Endothelial cell of umbilical vein (primary cell): ENCODE results near the gene MAN1A2. TPM values are rescaled to one million over a fixed set of nuclear protein-coding genes. Genes with fewer than 3 reads are reported as not detected.

Experiments used
- BruUV-seq: library from RNA; stranded (reverse); fragments of 400-500 nt; replicated peaks from 2 replicates; lab custom pipeline; 2021; lab: Mats Ljungman, UMichigan
- CTCF ChIA-PET: fragments of 300-600, 350-600 bp; sonication (Branson Sonifier 250); formaldehyde crosslinking; loops from one replicate; lab custom pipeline; 2021; ENCODE audit warnings: antibody characterized with exemption, inconsistent platforms; lab: Charles Lee
- POLR2A ChIA-PET: fragments of 300-600, 350-600 bp; sonication (Branson Sonifier 250); formaldehyde crosslinking; loops from one replicate; lab custom pipeline; 2021; ENCODE audit warnings: antibody characterized with exemption, inconsistent platforms; lab: Charles Lee
- DNase-seq: peaks from one replicate; pipeline ENCODE4 v3.0.0-alpha.2; 2011; ENCODE audit warnings: low read depth, low spot score
- FAIRE-seq: peaks from 2 replicates; lab custom pipeline; 2011; peaks lifted over from hg19 to GRCh38; lab: Jason Lieb, UNC
- H2AFZ ChIP-seq: 2 replicates; pipeline ENCODE4 v1.6.0; 2012; ENCODE audit warnings: low read depth, low read length, control low read depth, inconsistent platforms
- H3K27ac ChIP-seq: 2 replicates; pipeline ENCODE4 v1.5.1; 2011; ENCODE audit warnings: low read depth, mild to moderate bottlenecking, control low read depth, low read length, moderate library complexity; ENCODE audit not compliant: insufficient read depth
- H3K27me3 ChIP-seq, 2 experiments: 2 replicates each; pipeline versions ENCODE4 v1.6.0 to v1.6.1; 2011; ENCODE audit warnings: low read length in 2 of 2, mixed read lengths in 1 of 2; ENCODE audit not compliant: control insufficient read depth in 2 of 2, insufficient read depth in 2 of 2
- H3K36me3 ChIP-seq, 2 experiments: 2 replicates in 1 of 2; 3 replicates in 1 of 2; pipeline ENCODE4 v1.5.1; 2011; ENCODE audit warnings: low read length in 2 of 2, mild to moderate bottlenecking in 1 of 2, moderate library complexity in 1 of 2; ENCODE audit not compliant: control insufficient read depth in 2 of 2, insufficient read depth in 2 of 2; ENCODE audit errors: extremely low read depth in 1 of 2
- H3K4me1 ChIP-seq: 3 replicates; pipeline ENCODE4 v1.5.1; 2011; ENCODE audit warnings: mild to moderate bottlenecking, low read length; ENCODE audit not compliant: control insufficient read depth, insufficient read depth; ENCODE audit errors: extremely low read depth
- H3K4me2 ChIP-seq: 2 replicates; pipeline ENCODE4 v1.6.1; 2011; ENCODE audit warnings: low read length, control low read depth, mixed read lengths; ENCODE audit not compliant: insufficient read depth
- H3K4me3 ChIP-seq, 3 experiments: fragments of 200-600 bp in 1 of 3; sonication (generic), shearing (Covaris generic) in 1 of 3; replicated peaks in 1 of 3; 2 replicates each; pipeline ENCODE4 v1.5.1; 2011 to 2016; ENCODE audit warnings: control low read depth in 3 of 3, low read length in 3 of 3, mild to moderate bottlenecking in 2 of 3, inconsistent platforms in 1 of 3, low read depth in 1 of 3, moderate library complexity in 1 of 3; ENCODE audit not compliant: insufficient read depth in 1 of 3
- H3K79me2 ChIP-seq: 2 replicates; pipeline ENCODE4 v1.6.0; 2012; ENCODE audit warnings: low read length, inconsistent platforms; ENCODE audit not compliant: control insufficient read depth, insufficient read depth
- H3K9ac ChIP-seq: replicated peaks from 2 replicates; pipeline ENCODE3; 2011; ENCODE audit warnings: low read length, control low read depth; ENCODE audit not compliant: insufficient read depth; ENCODE audit errors: extremely low read depth
- H3K9me1 ChIP-seq: replicated peaks from 3 replicates; pipeline ENCODE4 v1.6.0; 2011; ENCODE audit warnings: mild to moderate bottlenecking, low read length; ENCODE audit not compliant: control insufficient read depth, insufficient read depth; ENCODE audit errors: extremely low read depth
- H3K9me3 ChIP-seq: replicated peaks from 2 replicates; pipeline ENCODE4 v1.5.1; 2012; ENCODE audit warnings: low read length, inconsistent platforms; ENCODE audit not compliant: control insufficient read depth, insufficient read depth
- H4K20me1 ChIP-seq: replicated peaks from 2 replicates; pipeline ENCODE3; 2011; ENCODE audit warnings: mild to moderate bottlenecking, low read length; ENCODE audit not compliant: control insufficient read depth, insufficient read depth; ENCODE audit errors: extremely low read depth
- EZH2 ChIP-seq: IDR thresholded peaks from 2 replicates; pipeline ENCODE4 v1.6.1; 2012; ENCODE audit warnings: borderline replicate concordance, low read depth, mild to moderate bottlenecking, moderate library complexity, low read length, inconsistent platforms; ENCODE audit not compliant: severe bottlenecking
- FOS ChIP-seq: IDR thresholded peaks from 2 replicates; pipeline ENCODE4 v1.6.1; 2011; ENCODE audit warnings: mild to moderate bottlenecking, low read length, moderate library complexity, borderline replicate concordance; ENCODE audit not compliant: insufficient read depth
- GATA2 ChIP-seq: IDR thresholded peaks from 2 replicates; pipeline ENCODE4 v1.7.0; 2011; ENCODE audit warnings: low read depth, mild to moderate bottlenecking, moderate library complexity, mixed read lengths, low read length; ENCODE audit not compliant: insufficient read length, insufficient read depth
- JUN ChIP-seq: IDR thresholded peaks from 2 replicates; pipeline ENCODE4 v1.6.1; 2011; ENCODE audit warnings: borderline replicate concordance, low read depth; ENCODE audit not compliant: insufficient read length, insufficient read depth
- MYC ChIP-seq: IDR thresholded peaks from one replicate; pipeline ENCODE4 v1.6.1; 2011; ENCODE audit warnings: mild to moderate bottlenecking, low read depth, low read length
- POLR2A ChIP-seq: IDR thresholded peaks from 2 replicates; pipeline ENCODE4 v1.6.1; 2012; ENCODE audit warnings: low read depth, mild to moderate bottlenecking, control low read depth, low read length
- POLR2AphosphoS5 ChIP-seq: IDR thresholded peaks from 2 replicates; pipeline ENCODE4 v1.6.1; 2012; ENCODE audit warnings: low read depth, mild to moderate bottlenecking, control low read depth, low read length, moderate library complexity; ENCODE audit not compliant: insufficient read depth
- dilution Hi-C: fragments of 300-500 bp; cut with MboI; formaldehyde crosslinking; loops from one replicate; pipeline ENCODE4 v1.15.0; 2019; ENCODE audit warnings: low sequenced_read_pairs; ENCODE audit not compliant: extremely low pct_ligation_motif_present
- intact Hi-C: fragments of 100-400 bp; cut with micrococcal nuclease; formaldehyde crosslinking; loops from one replicate; pipeline ENCODE4 v1.10.0; 2022
- polyA plus RNA-seq, 4 experiments: library from polyadenylated mRNA; depleted of rRNA in 3 of 4; stranded (reverse) in 3 of 4; unstranded in 1 of 4; fragments of >200 nt; gene quantifications; 2 replicates each; pipeline versions ENCODE4 v1.2.1 to v1.2.3, GENCODE V29; 2011 to 2012; ENCODE audit warnings: missing spikeins in 1 of 4
- total RNA-seq: library from RNA; stranded (reverse); gene quantifications from 2 replicates; pipeline ENCODE4 v1.2.3, GENCODE V29; 2021
- TF ChIP-seq, protein P1 (sequence below): IDR thresholded peaks from 2 replicates; pipeline ENCODE4 v1.6.1; 2011; ENCODE audit not compliant: insufficient read depth, insufficient read length
- TF ChIP-seq, protein P2 (sequence below), 2 donors: IDR thresholded peaks; 1 replicate in 1 of 2; 2 replicates in 1 of 2; pipeline ENCODE4 v1.5.1; 2011; ENCODE audit warnings: low read length in 2 of 2, mild to moderate bottlenecking in 2 of 2, moderate library complexity in 2 of 2, control low read depth in 1 of 2, inconsistent platforms in 1 of 2, low read depth in 1 of 2; ENCODE audit not compliant: insufficient read depth in 1 of 2; ENCODE audit errors: extremely low read depth in 1 of 2

The MAN1A2 gene
- total and polyA plus RNA-seq, 2 donors (not counting 3 experiments of a cell fraction or from before 2014, with no cell fraction given) = 13.5 to 36.2 TPM

DNA sequence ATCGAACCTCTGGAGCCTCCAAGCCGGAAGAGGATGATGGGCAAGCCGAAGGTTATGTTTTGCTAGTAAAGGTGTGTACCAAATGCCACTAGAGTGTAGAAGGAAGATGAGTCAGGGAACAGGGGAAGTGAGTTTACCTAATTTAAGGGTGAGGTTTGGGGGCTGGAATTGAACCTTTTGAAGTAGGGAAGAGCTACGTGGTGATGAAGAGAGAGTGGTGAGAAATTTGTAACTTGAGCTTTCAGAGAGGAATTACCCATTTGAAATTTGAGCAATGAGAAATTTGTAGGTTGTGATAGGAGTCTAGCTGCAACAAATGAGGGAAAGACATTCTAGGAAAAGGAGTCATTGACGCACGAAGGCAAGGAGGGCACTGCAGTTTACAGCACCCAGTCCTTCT is 168.6 kb downstream of the MAN1A2 start:
- dilution Hi-C loops = loop anchor here (25.0 kb wide), 1 partner anchor 226 kb away; no protein-coding TSS in a partner anchor
- H2AFZ ChIP-seq = no peak overlapping the region
- DNase-seq (no peak), FAIRE-seq (no peak)
- peaks cover 0 to 2% of the 10 kb centered on the region in 2 experiments for H3K27me3 ChIP-seq
- H3K27ac ChIP-seq = no peak overlapping the region
- H3K79me2 ChIP-seq = no peaks in the 10 kb centered on the region
- H3K36me3 ChIP-seq = no peaks in the 10 kb centered on the region
- ChIA-PET POLR2A (no interaction called here), CTCF (interaction anchor here (0.8 to 13.9 kb wide), 15 partner anchors 9 to 360 kb away, joined by 3 to 398 read pairs (median 8); partner anchors contain the start of gene TENT5C)
- no peaks in the 10 kb centered on the region for H3K4me1 ChIP-seq
- H4K20me1 ChIP-seq = no peaks in the 10 kb centered on the region
- H3K9me1 ChIP-seq = no peaks in the 10 kb centered on the region
- no TSS peak for BruUV-seq
- intact Hi-C loops = loop anchor here (1.0 to 10.0 kb wide), 6 partner anchors 71 to 471 kb away; partner anchors contain the start of genes TENT5C and TTF2
- no peak for TF ChIP-seq MYC
- TF ChIP-seq EZH2 = no peak
- TF ChIP-seq JUN = no peak
- no peak for TF ChIP-seq POLR2AphosphoS5
- TF ChIP-seq FOS = no peak
- TF ChIP-seq GATA2 = no peak
- TF ChIP-seq, protein P1, sequence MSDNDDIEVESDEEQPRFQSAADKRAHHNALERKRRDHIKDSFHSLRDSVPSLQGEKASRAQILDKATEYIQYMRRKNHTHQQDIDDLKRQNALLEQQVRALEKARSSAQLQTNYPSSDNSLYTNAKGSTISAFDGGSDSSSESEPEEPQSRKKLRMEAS = no peak
- TF ChIP-seq, protein P2, sequence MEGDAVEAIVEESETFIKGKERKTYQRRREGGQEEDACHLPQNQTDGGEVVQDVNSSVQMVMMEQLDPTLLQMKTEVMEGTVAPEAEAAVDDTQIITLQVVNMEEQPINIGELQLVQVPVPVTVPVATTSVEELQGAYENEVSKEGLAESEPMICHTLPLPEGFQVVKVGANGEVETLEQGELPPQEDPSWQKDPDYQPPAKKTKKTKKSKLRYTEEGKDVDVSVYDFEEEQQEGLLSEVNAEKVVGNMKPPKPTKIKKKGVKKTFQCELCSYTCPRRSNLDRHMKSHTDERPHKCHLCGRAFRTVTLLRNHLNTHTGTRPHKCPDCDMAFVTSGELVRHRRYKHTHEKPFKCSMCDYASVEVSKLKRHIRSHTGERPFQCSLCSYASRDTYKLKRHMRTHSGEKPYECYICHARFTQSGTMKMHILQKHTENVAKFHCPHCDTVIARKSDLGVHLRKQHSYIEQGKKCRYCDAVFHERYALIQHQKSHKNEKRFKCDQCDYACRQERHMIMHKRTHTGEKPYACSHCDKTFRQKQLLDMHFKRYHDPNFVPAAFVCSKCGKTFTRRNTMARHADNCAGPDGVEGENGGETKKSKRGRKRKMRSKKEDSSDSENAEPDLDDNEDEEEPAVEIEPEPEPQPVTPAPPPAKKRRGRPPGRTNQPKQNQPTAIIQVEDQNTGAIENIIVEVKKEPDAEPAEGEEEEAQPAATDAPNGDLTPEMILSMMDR (IDR thresholded peaks at IDR 0.05; ENCODE audit: extremely low read depth in 1 of 2, insufficient read depth in 1 of 2, low read depth in 1 of 2, low read length in 2 of 2) = no peak
- TF ChIP-seq POLR2A = no peak
- H3K9ac ChIP-seq = no peak overlapping the region
- H3K4me2 ChIP-seq = no peak overlapping the region
- no peak overlapping the region for H3K4me3 ChIP-seq
- no peaks in the 10 kb centered on the region for H3K9me3 ChIP-seq
